WERI-Rb-1 (cell line): ENCODE results near the gene SOX3.

Experiments used
- DNase-seq: peaks from one replicate; pipeline ENCODE4 v3.0.0-alpha.2; 2020
- H3K27ac ChIP-seq: fragments of 250-450 bp; sonication (Bioruptor Pico); 2 replicates; pipeline ENCODE4 v1.5.1; 2020; ENCODE audit warnings: mild to moderate bottlenecking, moderate library complexity
- H3K27me3 ChIP-seq: fragments of 250-450 bp; sonication (Bioruptor Pico); 2 replicates; pipeline ENCODE4 v1.5.1; 2021; ENCODE audit warnings: mild to moderate bottlenecking, low read depth, moderate library complexity; ENCODE audit not compliant: insufficient read depth, severe bottlenecking
- H3K36me3 ChIP-seq: fragments of 250-450 bp; sonication (Bioruptor Pico); 2 replicates; pipeline ENCODE4 v1.5.1; 2020; ENCODE audit warnings: mild to moderate bottlenecking, moderate library complexity
- H3K4me3 ChIP-seq: 2 replicates; pipeline ENCODE4 v1.5.1; 2011; ENCODE audit warnings: low read depth, mild to moderate bottlenecking, control low read depth, low read length
- H3K9me3 ChIP-seq: fragments of 250-450 bp; sonication (Bioruptor Pico); 2 replicates; pipeline ENCODE4 v1.5.1; 2021; ENCODE audit warnings: mild to moderate bottlenecking, moderate library complexity; ENCODE audit not compliant: severe bottlenecking
- TF ChIP-seq, protein P1 (sequence below): IDR thresholded peaks from 2 replicates; pipeline ENCODE4 v1.5.1; 2011; ENCODE audit warnings: low read depth, mild to moderate bottlenecking, control low read depth, inconsistent platforms, low read length

The SOX3 gene

GRCh38 chrX:140480765-140481164 lies 24.1 kb downstream of the SOX3 start:
- Histone ChIP-seq H3K27ac (no peak overlapping the region), H3K36me3 (no peaks in the 10 kb centered on the region), H3K27me3 (peaks cover 19% of the 10 kb centered on the region), H3K4me3 (no peak overlapping the region), H3K9me3 (no peaks in the 10 kb centered on the region)
- TF ChIP-seq, protein P1, sequence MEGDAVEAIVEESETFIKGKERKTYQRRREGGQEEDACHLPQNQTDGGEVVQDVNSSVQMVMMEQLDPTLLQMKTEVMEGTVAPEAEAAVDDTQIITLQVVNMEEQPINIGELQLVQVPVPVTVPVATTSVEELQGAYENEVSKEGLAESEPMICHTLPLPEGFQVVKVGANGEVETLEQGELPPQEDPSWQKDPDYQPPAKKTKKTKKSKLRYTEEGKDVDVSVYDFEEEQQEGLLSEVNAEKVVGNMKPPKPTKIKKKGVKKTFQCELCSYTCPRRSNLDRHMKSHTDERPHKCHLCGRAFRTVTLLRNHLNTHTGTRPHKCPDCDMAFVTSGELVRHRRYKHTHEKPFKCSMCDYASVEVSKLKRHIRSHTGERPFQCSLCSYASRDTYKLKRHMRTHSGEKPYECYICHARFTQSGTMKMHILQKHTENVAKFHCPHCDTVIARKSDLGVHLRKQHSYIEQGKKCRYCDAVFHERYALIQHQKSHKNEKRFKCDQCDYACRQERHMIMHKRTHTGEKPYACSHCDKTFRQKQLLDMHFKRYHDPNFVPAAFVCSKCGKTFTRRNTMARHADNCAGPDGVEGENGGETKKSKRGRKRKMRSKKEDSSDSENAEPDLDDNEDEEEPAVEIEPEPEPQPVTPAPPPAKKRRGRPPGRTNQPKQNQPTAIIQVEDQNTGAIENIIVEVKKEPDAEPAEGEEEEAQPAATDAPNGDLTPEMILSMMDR, result no peak
- no peak for DNase-seq

DNA sequence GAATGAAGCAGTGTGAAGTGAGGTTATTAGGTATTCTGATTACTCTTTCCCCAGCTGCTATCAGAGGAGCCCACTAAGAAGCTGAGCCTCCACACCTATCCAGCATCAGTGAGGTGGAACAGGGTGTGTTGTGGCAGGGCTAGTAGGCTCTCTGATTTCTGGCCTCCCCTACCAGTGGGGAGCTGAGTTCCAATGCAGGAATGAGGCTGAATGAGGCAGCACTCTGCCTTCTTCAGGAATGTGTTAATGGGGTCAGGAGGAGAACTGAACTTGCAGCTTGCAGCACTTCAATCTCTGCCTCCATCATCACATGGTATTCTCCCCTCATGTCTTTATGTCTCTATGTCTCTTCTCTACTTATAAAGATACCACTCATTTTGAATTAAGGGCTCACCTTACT lies 26.9 kb downstream of the SOX3 start:
- Histone ChIP-seq H3K27me3 (peaks cover 12% of the 10 kb centered on the region), H3K4me3 (no peak overlapping the region), H3K9me3 (peaks cover 4% of the 10 kb centered on the region), H3K27ac (no peak overlapping the region), H3K36me3 (no peaks in the 10 kb centered on the region)
- TF ChIP-seq, protein P1, result no peak
- DNase-seq, result no peak

DNA sequence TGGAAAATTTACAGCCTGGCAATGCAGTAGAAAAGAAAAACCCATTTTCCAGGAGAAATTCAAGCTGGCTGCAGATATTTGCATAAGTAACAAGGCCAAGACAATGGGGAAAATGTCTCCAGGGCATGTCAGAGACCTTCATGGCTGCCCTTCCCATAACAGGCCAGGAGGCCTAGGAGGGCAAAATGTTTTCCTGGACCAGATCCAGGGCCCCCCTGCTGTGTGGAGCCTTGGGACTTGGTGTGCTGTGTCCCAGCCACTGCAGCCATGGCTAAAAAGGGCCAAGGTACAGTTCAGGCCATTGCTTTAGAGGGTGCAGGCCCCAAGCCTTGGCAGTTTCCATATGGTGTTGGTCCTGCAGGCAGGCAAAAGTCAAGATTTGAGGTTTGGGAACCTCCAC lies 29.8 kb downstream of the SOX3 start:
- Histone ChIP-seq H3K4me3 (no peak overlapping the region), H3K27me3 (peaks cover 16% of the 10 kb centered on the region), H3K9me3 (peaks cover 4% of the 10 kb centered on the region), H3K36me3 (no peaks in the 10 kb centered on the region), H3K27ac (no peak overlapping the region)
- TF ChIP-seq, protein P1, result no peak
- no peak for DNase-seq

- TF ChIP-seq, protein P1, result no peak
- Histone ChIP-seq H3K9me3 (no peaks in the 10 kb centered on the region), H3K27me3 (peaks cover 35% of the 10 kb centered on the region), H3K27ac (no peak overlapping the region), H3K36me3 (no peaks in the 10 kb centered on the region), H3K4me3 (no peak overlapping the region)
- no peak for DNase-seq
Measured at GRCh38 chrX:140467211-140467610, 37.7 kb downstream of the SOX3 start.
